Panc1 (cell line): ENCODE results near the gene CREBRF. TPM values are rescaled to one million over a fixed set of nuclear protein-coding genes. Genes with fewer than 3 reads are reported as not detected.

ENCODE experiments used
- ATAC-seq: fragments of 200-7000 bp; cut with Tn5 transposase; 2 replicates; pipeline ENCODE4 v1.9.1; 2020; ENCODE audit warnings: mild to moderate bottlenecking, moderate library complexity
- BruUV-seq: library from RNA; stranded (reverse); fragments of 400-500 nt; replicated peaks from 2 replicates; lab custom pipeline; 2021; lab: Mats Ljungman, UMichigan
- CTCF ChIA-PET: fragments of 300-600 bp; sonication (Branson Sonifier 250); formaldehyde crosslinking; loops from one replicate; lab custom pipeline; 2022; ENCODE audit warnings: antibody characterized with exemption; lab: Charles Lee
- POLR2A ChIA-PET: fragments of 300-600 bp; sonication (Branson Sonifier 250); formaldehyde crosslinking; loops from one replicate; lab custom pipeline; 2022; ENCODE audit warnings: antibody characterized with exemption; lab: Charles Lee
- DNase-seq: peaks from one replicate; pipeline ENCODE4 v3.0.0-alpha.2; 2010; ENCODE audit warnings: low read depth, low spot score
- H3K27ac ChIP-seq: 2 replicates; pipeline ENCODE4 v1.5.1; 2011; ENCODE audit warnings: mild to moderate bottlenecking, low read length, inconsistent platforms
- H3K27me3 ChIP-seq: fragments of 200-500 bp; sonication (Bioruptor generic); 2 replicates; pipeline ENCODE4 v1.6.0; 2014; ENCODE audit warnings: low read length, inconsistent platforms; ENCODE audit not compliant: control insufficient read depth, insufficient read depth
- H3K36me3 ChIP-seq: fragments of 200-500 bp; sonication (Bioruptor generic); 2 replicates; pipeline ENCODE4 v1.5.1; 2014; ENCODE audit warnings: inconsistent platforms, mild to moderate bottlenecking, low read length, moderate library complexity; ENCODE audit not compliant: control insufficient read depth, insufficient read depth
- H3K4me1 ChIP-seq: 2 replicates; pipeline ENCODE4 v1.5.1; 2011; ENCODE audit warnings: inconsistent platforms, mild to moderate bottlenecking, low read length, moderate library complexity; ENCODE audit not compliant: control insufficient read depth, insufficient read depth
- H3K4me3 ChIP-seq, 2 experiments: 2 replicates each; pipeline ENCODE4 v1.5.1; 2011 to 2012; ENCODE audit warnings: low read depth in 2 of 2, low read length in 2 of 2, mild to moderate bottlenecking in 2 of 2, inconsistent platforms in 1 of 2, moderate library complexity in 1 of 2
- H3K9me3 ChIP-seq: fragments of 200-500 bp; sonication (Bioruptor generic); 2 replicates; pipeline ENCODE4 v1.5.1; 2014; ENCODE audit warnings: low read depth, mild to moderate bottlenecking, inconsistent platforms, low read length, moderate library complexity; ENCODE audit not compliant: control insufficient read depth, insufficient read depth
- POLR2AphosphoS5 ChIP-seq: IDR thresholded peaks from 2 replicates; pipeline ENCODE4 v1.6.1; 2012; ENCODE audit warnings: mild to moderate bottlenecking, low read depth, low read length, moderate library complexity
- SIN3A ChIP-seq: IDR thresholded peaks from 2 replicates; pipeline ENCODE4 v1.6.1; 2012; ENCODE audit warnings: low read depth, mild to moderate bottlenecking, low read length, moderate library complexity, borderline replicate concordance; ENCODE audit not compliant: insufficient read depth
- TCF7L2 ChIP-seq: IDR thresholded peaks from 2 replicates; pipeline ENCODE4 v1.6.1; 2011; ENCODE audit warnings: mild to moderate bottlenecking, low read depth, low read length, inconsistent platforms
- in situ Hi-C: cut with HindIII; loops from 2 replicates; pipeline ENCODE4 v1.10.0; 2016; ENCODE audit warnings: low sequenced_read_pairs, low pct_unique_long_range_greater_than_20kb
- intact Hi-C: fragments of 100-400 bp; cut with micrococcal nuclease; formaldehyde crosslinking; loops from one replicate; pipeline ENCODE4 v1.10.0; 2022; ENCODE audit not compliant: unreplicated experiment
- total RNA-seq: library from RNA; stranded (reverse); gene quantifications from one replicate; pipeline ENCODE4 v1.2.1, GENCODE V29; 2021; ENCODE audit not compliant: unreplicated experiment
- TF ChIP-seq, protein P1 (sequence below): fragments of 450-650 bp; IDR thresholded peaks from 2 replicates; pipeline ENCODE4 v1.5.1; 2017; ENCODE audit warnings: mild to moderate bottlenecking
- TF ChIP-seq, protein P2 (sequence below), 2 experiments: IDR thresholded peaks; 2 replicates each; pipeline ENCODE4 v1.6.1; 2011 to 2012; ENCODE audit warnings: low read depth in 2 of 2, control low read depth in 1 of 2, low read length in 1 of 2, mild to moderate bottlenecking in 1 of 2, moderate library complexity in 1 of 2; ENCODE audit not compliant: insufficient read depth in 1 of 2

The CREBRF gene
- total RNA-seq, 1 experiment from 2014 or later = 9.0 TPM

DNA sequence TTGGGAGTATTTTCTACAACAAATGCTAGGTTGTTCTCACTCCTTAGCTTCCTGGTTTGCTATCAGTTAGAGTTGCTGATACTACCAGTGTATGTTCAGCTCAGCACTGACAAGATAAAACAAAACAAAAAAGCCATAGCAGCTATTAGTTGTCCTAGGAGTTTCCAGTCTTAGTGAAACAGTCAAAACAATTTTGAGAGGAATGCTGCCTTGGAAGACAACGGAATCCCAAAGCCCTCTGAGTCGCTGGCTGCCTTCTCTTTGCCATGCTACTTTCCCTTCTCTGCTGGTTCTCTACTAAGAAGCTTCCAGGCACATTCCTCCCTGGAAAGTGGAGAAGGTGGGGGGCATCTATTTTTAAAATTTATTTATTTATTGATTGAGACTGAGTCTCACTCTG, 5.4 kb upstream of the CREBRF start:
- no peaks in the 10 kb centered on the region for H3K36me3 ChIP-seq
- H3K9me3 ChIP-seq = no peaks in the 10 kb centered on the region
- H3K27me3 ChIP-seq = no peaks in the 10 kb centered on the region
- in situ Hi-C loops (no loop called here), intact Hi-C loops (loop anchor here (10.0 kb wide), 1 partner anchor 66 kb away; the partner anchor contains the start of gene ATP6V0E1)
- H3K27ac ChIP-seq = no peak overlapping the region; the same call in 1 of the 2 replicates
- no peak overlapping the region for H3K4me3 ChIP-seq
- H3K4me1 ChIP-seq = peaks cover 19% of the 10 kb centered on the region
- TF ChIP-seq, protein P1, sequence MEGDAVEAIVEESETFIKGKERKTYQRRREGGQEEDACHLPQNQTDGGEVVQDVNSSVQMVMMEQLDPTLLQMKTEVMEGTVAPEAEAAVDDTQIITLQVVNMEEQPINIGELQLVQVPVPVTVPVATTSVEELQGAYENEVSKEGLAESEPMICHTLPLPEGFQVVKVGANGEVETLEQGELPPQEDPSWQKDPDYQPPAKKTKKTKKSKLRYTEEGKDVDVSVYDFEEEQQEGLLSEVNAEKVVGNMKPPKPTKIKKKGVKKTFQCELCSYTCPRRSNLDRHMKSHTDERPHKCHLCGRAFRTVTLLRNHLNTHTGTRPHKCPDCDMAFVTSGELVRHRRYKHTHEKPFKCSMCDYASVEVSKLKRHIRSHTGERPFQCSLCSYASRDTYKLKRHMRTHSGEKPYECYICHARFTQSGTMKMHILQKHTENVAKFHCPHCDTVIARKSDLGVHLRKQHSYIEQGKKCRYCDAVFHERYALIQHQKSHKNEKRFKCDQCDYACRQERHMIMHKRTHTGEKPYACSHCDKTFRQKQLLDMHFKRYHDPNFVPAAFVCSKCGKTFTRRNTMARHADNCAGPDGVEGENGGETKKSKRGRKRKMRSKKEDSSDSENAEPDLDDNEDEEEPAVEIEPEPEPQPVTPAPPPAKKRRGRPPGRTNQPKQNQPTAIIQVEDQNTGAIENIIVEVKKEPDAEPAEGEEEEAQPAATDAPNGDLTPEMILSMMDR = no peak
- TF ChIP-seq SIN3A (no peak), POLR2AphosphoS5 (no peak), TCF7L2 (no peak)
- TF ChIP-seq, protein P2, sequence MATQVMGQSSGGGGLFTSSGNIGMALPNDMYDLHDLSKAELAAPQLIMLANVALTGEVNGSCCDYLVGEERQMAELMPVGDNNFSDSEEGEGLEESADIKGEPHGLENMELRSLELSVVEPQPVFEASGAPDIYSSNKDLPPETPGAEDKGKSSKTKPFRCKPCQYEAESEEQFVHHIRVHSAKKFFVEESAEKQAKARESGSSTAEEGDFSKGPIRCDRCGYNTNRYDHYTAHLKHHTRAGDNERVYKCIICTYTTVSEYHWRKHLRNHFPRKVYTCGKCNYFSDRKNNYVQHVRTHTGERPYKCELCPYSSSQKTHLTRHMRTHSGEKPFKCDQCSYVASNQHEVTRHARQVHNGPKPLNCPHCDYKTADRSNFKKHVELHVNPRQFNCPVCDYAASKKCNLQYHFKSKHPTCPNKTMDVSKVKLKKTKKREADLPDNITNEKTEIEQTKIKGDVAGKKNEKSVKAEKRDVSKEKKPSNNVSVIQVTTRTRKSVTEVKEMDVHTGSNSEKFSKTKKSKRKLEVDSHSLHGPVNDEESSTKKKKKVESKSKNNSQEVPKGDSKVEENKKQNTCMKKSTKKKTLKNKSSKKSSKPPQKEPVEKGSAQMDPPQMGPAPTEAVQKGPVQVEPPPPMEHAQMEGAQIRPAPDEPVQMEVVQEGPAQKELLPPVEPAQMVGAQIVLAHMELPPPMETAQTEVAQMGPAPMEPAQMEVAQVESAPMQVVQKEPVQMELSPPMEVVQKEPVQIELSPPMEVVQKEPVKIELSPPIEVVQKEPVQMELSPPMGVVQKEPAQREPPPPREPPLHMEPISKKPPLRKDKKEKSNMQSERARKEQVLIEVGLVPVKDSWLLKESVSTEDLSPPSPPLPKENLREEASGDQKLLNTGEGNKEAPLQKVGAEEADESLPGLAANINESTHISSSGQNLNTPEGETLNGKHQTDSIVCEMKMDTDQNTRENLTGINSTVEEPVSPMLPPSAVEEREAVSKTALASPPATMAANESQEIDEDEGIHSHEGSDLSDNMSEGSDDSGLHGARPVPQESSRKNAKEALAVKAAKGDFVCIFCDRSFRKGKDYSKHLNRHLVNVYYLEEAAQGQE (IDR thresholded peaks at IDR 0.05; ENCODE audit: insufficient read depth in 1 of 2, low read depth in 2 of 2, low read length in 1 of 2) = no peak
- ATAC-seq (no peak), DNase-seq (no peak)
- ChIA-PET CTCF (no interaction called here), POLR2A (no interaction called here)
- BruUV-seq = no TSS peak

GRCh38 chr5:173051746-173052145, 4.4 kb upstream of the CREBRF start:
- no peak for DNase-seq
- BruUV-seq = no TSS peak
- POLR2A ChIA-PET = no interaction called here
- intact Hi-C loops = loop anchor here (10.0 kb wide), 1 partner anchor 67 kb away; the partner anchor contains the start of gene ATP6V0E1
- Histone ChIP-seq H3K9me3 (no peaks in the 10 kb centered on the region), H3K4me1 (peaks cover 19% of the 10 kb centered on the region), H3K36me3 (no peaks in the 10 kb centered on the region; the same call in 1 of the 2 replicates), H3K4me3 (no peak overlapping the region), H3K27me3 (no peaks in the 10 kb centered on the region), H3K27ac (peak overlapping the region; percentile 14; the same call in 1 of the 2 replicates)
- TF ChIP-seq, protein P2 (IDR thresholded peaks at IDR 0.05; ENCODE audit: insufficient read depth in 1 of 2, low read depth in 2 of 2, low read length in 1 of 2) = no peak
- TF ChIP-seq TCF7L2 = no peak
- TF ChIP-seq POLR2AphosphoS5 = no peak
- TF ChIP-seq, protein P1 = no peak
- TF ChIP-seq SIN3A = no peak
- in situ Hi-C loops = no loop called here
- CTCF ChIA-PET = no interaction called here
- no peak for ATAC-seq
